Smooth muscle cell (in vitro differentiated cells): ENCODE results near the gene ULK4. TPM values are rescaled to one million over a fixed set of nuclear protein-coding genes. Genes with fewer than 3 reads are reported as not detected.
"Not testable (repeated sequence)": the region's sequence is repeated elsewhere in the genome, so short reads cannot be mapped to it uniquely, and the experiment has no call there.

Experiments used
- DNase-seq: peaks from one replicate; lab custom pipeline; 2025; ENCODE audit not compliant: unreplicated experiment; lab: John Stamatoyannopoulos, UW
- H2AFZ ChIP-seq: fragments of 200-600 bp; sonication (generic); 2 replicates; pipeline ENCODE4 v1.6.0; 2016; ENCODE audit warnings: antibody characterized with exemption, low read depth, mild to moderate bottlenecking
- H3F3A ChIP-seq: fragments of 200-600 bp; sonication (generic); 2 replicates; pipeline ENCODE4 v1.6.0; 2017; ENCODE audit warnings: antibody characterized with exemption, low read depth
- H3K27ac ChIP-seq: fragments of 200-600 bp; sonication (generic); 2 replicates; pipeline ENCODE4 v1.5.1; 2016; ENCODE audit warnings: low read depth, mild to moderate bottlenecking
- H3K27me3 ChIP-seq: fragments of 200-600 bp; sonication (generic); 2 replicates; pipeline ENCODE4 v1.6.1; 2016; ENCODE audit warnings: low read depth, mild to moderate bottlenecking
- H3K36me3 ChIP-seq: fragments of 200-600 bp; sonication (generic); 2 replicates; pipeline ENCODE4 v1.5.1; 2016; ENCODE audit warnings: low read depth
- H3K4me1 ChIP-seq: fragments of 200-600 bp; sonication (generic); 2 replicates; pipeline ENCODE4 v1.5.1; 2016; ENCODE audit warnings: low read depth
- H3K4me2 ChIP-seq: fragments of 200-600 bp; sonication (generic); 2 replicates; pipeline ENCODE4 v1.6.0; 2016; ENCODE audit warnings: mild to moderate bottlenecking
- H3K4me3 ChIP-seq: fragments of 200-600 bp; sonication (generic); 2 replicates; pipeline ENCODE4 v1.5.1; 2016; ENCODE audit warnings: mild to moderate bottlenecking
- H3K79me2 ChIP-seq: fragments of 200-600 bp; sonication (generic); 2 replicates; pipeline ENCODE4 v1.6.0; 2016; ENCODE audit warnings: low read depth, mild to moderate bottlenecking
- H3K9ac ChIP-seq: fragments of 200-600 bp; sonication (generic); 2 replicates; pipeline ENCODE4 v1.6.0; 2016; ENCODE audit warnings: low read depth
- H3K9me3 ChIP-seq: fragments of 200-600 bp; sonication (generic); replicated peaks from 2 replicates; pipeline ENCODE4 v1.5.1; 2016; ENCODE audit warnings: low read depth
- H4K20me1 ChIP-seq: fragments of 200-600 bp; sonication (generic); 2 replicates; pipeline ENCODE4 v1.6.0; 2016; ENCODE audit warnings: low read depth
- WGBS: methylation state at CpG from one replicate; pipeline ENCODE4 v1.1.7; 2016; ENCODE audit warnings: low lambda C conversion rate; 5-methylcytosine and 5-hydroxymethylcytosine counted together
- polyA plus RNA-seq: library from polyadenylated mRNA; unstranded; fragments of >200 nt; fragmentation: Nextera tagmentation; extraction: Ambion mirVana; gene quantifications from 2 replicates; pipeline ENCODE4 v1.2.1, GENCODE V29; 2016
- total RNA-seq: library from RNA; depleted of rRNA; stranded (reverse); fragments of >200 nt; gene quantifications from 2 replicates; pipeline ENCODE4 v1.2.3, GENCODE V29; 2014
- TF ChIP-seq, protein P1 (sequence below): fragments of 200-600 bp; sonication (generic); IDR thresholded peaks from 2 replicates; pipeline ENCODE4 v1.5.1; 2017; ENCODE audit warnings: borderline replicate concordance, mild to moderate bottlenecking, antibody characterized with exemption; ENCODE audit not compliant: insufficient read depth, poor library complexity, severe bottlenecking

ULK4 gene
- total and polyA plus RNA-seq, 2 experiments from 2014 or later = 4.3 to 14.2 TPM

DNA sequence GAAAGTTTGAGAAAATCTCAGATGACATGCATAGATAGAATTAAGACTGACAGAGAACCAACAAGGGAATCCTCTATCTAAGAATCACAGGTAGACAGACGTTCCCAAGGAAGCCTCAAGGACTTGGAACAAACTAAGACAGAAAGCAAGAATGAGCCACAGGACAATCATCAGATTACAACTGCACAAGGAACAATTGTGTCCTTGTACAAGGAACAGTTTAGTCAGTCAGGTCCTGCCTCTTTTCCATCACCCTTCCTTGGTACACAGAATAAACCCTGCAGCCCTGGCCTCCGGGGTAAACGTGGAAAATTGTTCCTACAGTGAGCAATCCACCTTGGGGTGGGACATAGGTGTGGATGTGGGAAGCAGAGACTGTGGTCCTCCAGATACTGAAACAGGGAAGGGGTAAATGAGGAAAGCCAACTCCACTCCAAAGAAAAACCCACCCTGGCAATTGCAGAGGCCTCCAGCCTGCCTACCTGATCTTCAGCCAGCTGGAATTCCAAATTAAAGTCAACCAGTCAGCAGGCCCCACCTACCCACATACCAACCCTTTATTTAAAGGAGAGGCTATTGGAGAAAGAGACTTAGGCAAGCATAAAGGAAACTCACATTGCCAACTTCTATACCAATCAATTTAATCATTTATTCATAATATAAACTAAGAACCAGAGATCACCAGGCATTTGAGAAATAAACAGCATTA is 73.4 kb downstream of the ULK4 start:
- H3F3A ChIP-seq = no peaks in the 10 kb centered on the region
- H3K4me2 ChIP-seq = no peak overlapping the region
- H3K79me2 ChIP-seq = no peaks in the 10 kb centered on the region
- DNase-seq = no peak
- H4K20me1 ChIP-seq = no peaks in the 10 kb centered on the region
- peaks cover 5% of the 10 kb centered on the region for H3K36me3 ChIP-seq
- H2AFZ ChIP-seq = no peak overlapping the region
- H3K9me3 ChIP-seq = no peaks in the 10 kb centered on the region
- H3K27me3 ChIP-seq = no peaks in the 10 kb centered on the region
- TF ChIP-seq, protein P1, sequence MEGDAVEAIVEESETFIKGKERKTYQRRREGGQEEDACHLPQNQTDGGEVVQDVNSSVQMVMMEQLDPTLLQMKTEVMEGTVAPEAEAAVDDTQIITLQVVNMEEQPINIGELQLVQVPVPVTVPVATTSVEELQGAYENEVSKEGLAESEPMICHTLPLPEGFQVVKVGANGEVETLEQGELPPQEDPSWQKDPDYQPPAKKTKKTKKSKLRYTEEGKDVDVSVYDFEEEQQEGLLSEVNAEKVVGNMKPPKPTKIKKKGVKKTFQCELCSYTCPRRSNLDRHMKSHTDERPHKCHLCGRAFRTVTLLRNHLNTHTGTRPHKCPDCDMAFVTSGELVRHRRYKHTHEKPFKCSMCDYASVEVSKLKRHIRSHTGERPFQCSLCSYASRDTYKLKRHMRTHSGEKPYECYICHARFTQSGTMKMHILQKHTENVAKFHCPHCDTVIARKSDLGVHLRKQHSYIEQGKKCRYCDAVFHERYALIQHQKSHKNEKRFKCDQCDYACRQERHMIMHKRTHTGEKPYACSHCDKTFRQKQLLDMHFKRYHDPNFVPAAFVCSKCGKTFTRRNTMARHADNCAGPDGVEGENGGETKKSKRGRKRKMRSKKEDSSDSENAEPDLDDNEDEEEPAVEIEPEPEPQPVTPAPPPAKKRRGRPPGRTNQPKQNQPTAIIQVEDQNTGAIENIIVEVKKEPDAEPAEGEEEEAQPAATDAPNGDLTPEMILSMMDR = no peak
- peaks cover 12% of the 10 kb centered on the region for H3K4me1 ChIP-seq
- H3K27ac ChIP-seq = no peak overlapping the region
- 37% methylated on average over 3 of the region's 3 CpGs for WGBS
- no peak overlapping the region for H3K4me3 ChIP-seq
- H3K9ac ChIP-seq = no peak overlapping the region

DNA sequence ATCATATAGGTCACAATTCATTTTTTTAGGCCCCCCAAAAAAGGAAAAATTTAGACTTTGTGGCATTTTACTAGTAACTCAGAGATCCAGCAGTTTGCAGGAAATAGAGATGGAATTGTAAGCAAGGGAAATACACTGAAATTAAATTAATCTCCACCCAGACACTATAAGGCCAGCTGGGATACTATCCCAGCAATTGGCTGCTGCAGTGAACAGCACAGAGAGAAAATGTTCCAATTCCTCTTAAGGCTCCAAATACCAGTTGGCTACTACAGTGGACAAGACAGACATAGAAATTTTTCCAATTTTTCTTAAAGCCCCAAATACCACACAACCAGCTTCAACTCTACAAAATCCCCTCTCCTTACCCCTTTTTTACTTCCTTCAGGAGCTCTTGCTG is 78.9 kb downstream of the ULK4 start:
- TF ChIP-seq, protein P1 = no peak
- DNase-seq = no peak
- no peaks in the 10 kb centered on the region for H3K79me2 ChIP-seq
- no peak overlapping the region for H2AFZ ChIP-seq
- H3K9ac ChIP-seq = no peak overlapping the region
- no peak overlapping the region for H3K4me3 ChIP-seq
- no peaks in the 10 kb centered on the region for H3K9me3 ChIP-seq
- no peaks in the 10 kb centered on the region for H3K4me1 ChIP-seq
- no peaks in the 10 kb centered on the region for H3K36me3 ChIP-seq
- no peak overlapping the region for H3K4me2 ChIP-seq
- H3K27me3 ChIP-seq = no peaks in the 10 kb centered on the region
- no peak overlapping the region for H3K27ac ChIP-seq
- H3F3A ChIP-seq = no peaks in the 10 kb centered on the region
- H4K20me1 ChIP-seq = no peaks in the 10 kb centered on the region

DNA sequence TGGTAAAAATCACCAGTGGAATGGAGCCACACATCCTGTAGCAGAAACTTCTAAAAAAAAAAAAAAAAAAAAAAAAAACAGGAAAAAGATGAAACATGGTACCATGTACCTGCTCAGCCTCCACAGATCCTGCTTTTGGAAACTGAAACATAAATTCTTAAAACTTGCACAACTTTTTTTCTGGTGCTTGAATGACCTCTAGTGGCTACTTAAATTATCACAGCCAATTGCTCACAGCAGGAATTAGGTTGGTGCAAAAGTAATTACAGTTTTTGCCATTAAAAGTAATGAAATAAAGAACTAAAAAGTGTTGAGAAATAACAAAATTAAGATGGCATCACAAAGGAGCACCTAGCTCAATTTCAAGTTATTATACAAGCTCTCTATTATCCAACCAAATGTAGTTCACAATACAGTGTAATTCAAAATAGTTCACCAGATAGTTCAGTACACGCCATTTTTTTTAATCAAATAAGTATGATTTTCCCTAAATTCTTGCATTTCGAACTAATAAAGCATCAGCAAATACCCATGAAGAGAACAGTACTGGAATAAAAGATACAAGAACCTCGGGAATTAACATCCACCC is 80.6 kb downstream of the ULK4 start:
- Histone ChIP-seq H3K27ac (no peak overlapping the region), H3K9me3 (no peaks in the 10 kb centered on the region), H3F3A (no peaks in the 10 kb centered on the region), H3K9ac (no peak overlapping the region), H3K4me2 (no peak overlapping the region), H3K4me3 (no peak overlapping the region), H4K20me1 (no peaks in the 10 kb centered on the region), H3K36me3 (no peaks in the 10 kb centered on the region), H3K4me1 (no peaks in the 10 kb centered on the region), H2AFZ (no peak overlapping the region), H3K27me3 (no peaks in the 10 kb centered on the region), H3K79me2 (no peaks in the 10 kb centered on the region)
- TF ChIP-seq, protein P1 = peak; percentile 72
- DNase-seq = no peak
- 56% methylated on average over 3 of the region's 3 CpGs for WGBS

DNA sequence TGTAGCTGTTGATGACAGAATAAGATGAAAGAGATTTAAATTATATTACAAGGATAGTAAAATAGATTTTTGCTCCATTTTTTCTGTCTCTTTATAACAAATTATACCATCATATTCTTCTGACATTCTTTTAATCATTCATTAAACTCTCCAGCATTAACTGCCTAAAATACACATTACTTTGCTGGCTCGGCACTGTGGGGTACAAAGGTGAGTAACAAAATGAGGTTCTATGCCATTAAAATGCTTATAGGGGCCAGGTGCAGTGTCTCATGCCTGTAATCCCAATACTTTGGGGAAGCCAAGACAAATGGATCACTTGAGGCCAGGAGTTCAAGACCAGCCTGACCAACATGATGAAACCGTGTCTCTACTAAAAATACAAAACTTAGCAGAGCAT is 81.5 kb downstream of the ULK4 start:
- 86% methylated on average over 2 of the region's 2 CpGs for WGBS
- H3F3A ChIP-seq = no peaks in the 10 kb centered on the region
- H4K20me1 ChIP-seq = no peaks in the 10 kb centered on the region
- H3K4me3 ChIP-seq = no peak overlapping the region
- no peaks in the 10 kb centered on the region for H3K4me1 ChIP-seq
- no peak overlapping the region for H3K4me2 ChIP-seq
- TF ChIP-seq, protein P1 = no peak
- no peak for DNase-seq
- no peak overlapping the region for H3K27ac ChIP-seq
- no peaks in the 10 kb centered on the region for H3K9me3 ChIP-seq
- H3K79me2 ChIP-seq = no peaks in the 10 kb centered on the region
- H2AFZ ChIP-seq = no peak overlapping the region
- no peaks in the 10 kb centered on the region for H3K36me3 ChIP-seq
- H3K27me3 ChIP-seq = no peaks in the 10 kb centered on the region
- no peak overlapping the region for H3K9ac ChIP-seq

DNA sequence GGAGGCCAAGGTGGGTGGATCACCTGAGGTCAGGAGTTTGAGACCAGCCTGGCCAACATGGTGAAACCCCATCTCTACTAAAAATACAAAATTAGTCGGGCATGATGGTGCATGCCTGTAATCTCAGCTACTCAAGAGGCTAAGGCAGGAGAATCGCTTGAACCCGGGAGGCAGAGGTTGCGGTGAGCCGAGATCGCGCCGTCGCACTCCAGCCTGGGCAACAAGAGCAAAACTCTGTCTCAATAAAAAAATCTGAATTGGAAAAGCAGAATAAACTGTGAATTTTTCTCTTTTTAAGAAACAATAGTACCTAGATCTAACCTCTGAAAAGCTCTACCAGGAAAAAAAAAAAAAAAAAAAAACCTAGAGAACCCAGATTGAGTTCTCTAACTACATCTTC is 84.2 kb downstream of the ULK4 start:
- H3K36me3 ChIP-seq, H4K20me1 ChIP-seq, H3K4me3 ChIP-seq, H3K4me1 ChIP-seq, H3K79me2 ChIP-seq, H3K4me2 ChIP-seq, H3K27me3 ChIP-seq, H3K9ac ChIP-seq, DNase-seq, H3F3A ChIP-seq, H2AFZ ChIP-seq, H3K27ac ChIP-seq, H3K9me3 ChIP-seq: not testable (repeated sequence)
- 98% methylated on average over 9 of the region's 9 CpGs for WGBS
